BJ (cell line): ENCODE data around the gene STARD10. TPM values are rescaled to one million over a fixed set of nuclear protein-coding genes. Genes with fewer than 3 reads are reported as not detected.

Experiments
- CTCF ChIA-PET: fragments of 350-600 bp; formaldehyde crosslinking; extraction: SDS; loops from one replicate; lab custom pipeline; 2021; ENCODE audit warnings: antibody characterized with exemption, inconsistent platforms; lab: Yijun Ruan, JAX
- POLR2A ChIA-PET: fragments of 300-600 bp; sonication (Branson Sonifier 250); formaldehyde crosslinking; extraction: SDS; loops from one replicate; lab custom pipeline; 2021; ENCODE audit warnings: antibody characterized with exemption; lab: Charles Lee
- DNase-seq: peaks from one replicate; pipeline ENCODE4 v3.0.0-alpha.2; 2011; ENCODE audit warnings: low read depth
- H3K27me3 ChIP-seq: 2 replicates; pipeline ENCODE4 v1.6.0; 2011; ENCODE audit warnings: low read length; ENCODE audit not compliant: control insufficient read depth, insufficient read depth
- H3K36me3 ChIP-seq: 2 replicates; pipeline ENCODE4 v1.5.1; 2011; ENCODE audit warnings: low read length; ENCODE audit not compliant: control insufficient read depth, insufficient read depth
- H3K4me3 ChIP-seq: 2 replicates; pipeline ENCODE4 v1.5.1; 2011; ENCODE audit warnings: low read depth, mild to moderate bottlenecking, control low read depth, low read length
- polyA plus RNA-seq: library from polyadenylated mRNA; depleted of rRNA; stranded (reverse); fragments of >200 nt; gene quantifications from 2 replicates; pipeline ENCODE4 v1.2.3, GENCODE V29; 2011
- TF ChIP-seq, protein P1 (sequence below): IDR thresholded peaks from 2 replicates; pipeline ENCODE4 v1.5.1; 2011; ENCODE audit warnings: low read depth, mild to moderate bottlenecking, control low read depth, inconsistent platforms, low read length, moderate library complexity; ENCODE audit not compliant: insufficient read depth

The STARD10 gene
- polyA plus RNA-seq, 1 experiment, result 37.1 TPM

DNA sequence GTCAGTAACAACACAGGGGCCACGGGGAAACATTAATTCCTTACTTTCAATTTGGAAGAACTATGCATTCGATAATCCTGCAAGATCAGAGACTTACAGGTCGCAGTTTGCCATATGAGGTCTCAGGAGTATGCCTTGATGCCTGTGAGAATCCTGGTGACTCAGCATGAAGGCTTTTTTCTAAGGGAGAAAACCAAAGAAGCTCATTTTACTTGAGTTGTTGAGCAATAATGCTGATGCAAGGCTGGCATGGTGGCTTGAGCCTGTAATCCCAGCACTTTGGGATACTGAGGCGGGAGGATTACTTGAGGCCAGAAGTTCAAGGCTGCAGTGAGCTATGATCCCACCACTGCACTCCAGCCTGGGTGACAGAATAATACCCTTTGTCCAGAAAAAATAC is 46.9 kb upstream of the STARD10 start:
- ChIA-PET POLR2A (no interaction called here), CTCF (interaction anchor here (0.6 to 3.6 kb wide), 13 partner anchors 10 to 490 kb away, joined by 3 to 30 read pairs (median 3); partner anchors contain the start of gene FCHSD2)
- TF ChIP-seq, protein P1, sequence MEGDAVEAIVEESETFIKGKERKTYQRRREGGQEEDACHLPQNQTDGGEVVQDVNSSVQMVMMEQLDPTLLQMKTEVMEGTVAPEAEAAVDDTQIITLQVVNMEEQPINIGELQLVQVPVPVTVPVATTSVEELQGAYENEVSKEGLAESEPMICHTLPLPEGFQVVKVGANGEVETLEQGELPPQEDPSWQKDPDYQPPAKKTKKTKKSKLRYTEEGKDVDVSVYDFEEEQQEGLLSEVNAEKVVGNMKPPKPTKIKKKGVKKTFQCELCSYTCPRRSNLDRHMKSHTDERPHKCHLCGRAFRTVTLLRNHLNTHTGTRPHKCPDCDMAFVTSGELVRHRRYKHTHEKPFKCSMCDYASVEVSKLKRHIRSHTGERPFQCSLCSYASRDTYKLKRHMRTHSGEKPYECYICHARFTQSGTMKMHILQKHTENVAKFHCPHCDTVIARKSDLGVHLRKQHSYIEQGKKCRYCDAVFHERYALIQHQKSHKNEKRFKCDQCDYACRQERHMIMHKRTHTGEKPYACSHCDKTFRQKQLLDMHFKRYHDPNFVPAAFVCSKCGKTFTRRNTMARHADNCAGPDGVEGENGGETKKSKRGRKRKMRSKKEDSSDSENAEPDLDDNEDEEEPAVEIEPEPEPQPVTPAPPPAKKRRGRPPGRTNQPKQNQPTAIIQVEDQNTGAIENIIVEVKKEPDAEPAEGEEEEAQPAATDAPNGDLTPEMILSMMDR, result no peak
- Histone ChIP-seq H3K4me3 (no peak overlapping the region), H3K36me3 (peaks cover 12% of the 10 kb centered on the region), H3K27me3 (no peaks in the 10 kb centered on the region)
- peak; percentile 59 for DNase-seq

DNA sequence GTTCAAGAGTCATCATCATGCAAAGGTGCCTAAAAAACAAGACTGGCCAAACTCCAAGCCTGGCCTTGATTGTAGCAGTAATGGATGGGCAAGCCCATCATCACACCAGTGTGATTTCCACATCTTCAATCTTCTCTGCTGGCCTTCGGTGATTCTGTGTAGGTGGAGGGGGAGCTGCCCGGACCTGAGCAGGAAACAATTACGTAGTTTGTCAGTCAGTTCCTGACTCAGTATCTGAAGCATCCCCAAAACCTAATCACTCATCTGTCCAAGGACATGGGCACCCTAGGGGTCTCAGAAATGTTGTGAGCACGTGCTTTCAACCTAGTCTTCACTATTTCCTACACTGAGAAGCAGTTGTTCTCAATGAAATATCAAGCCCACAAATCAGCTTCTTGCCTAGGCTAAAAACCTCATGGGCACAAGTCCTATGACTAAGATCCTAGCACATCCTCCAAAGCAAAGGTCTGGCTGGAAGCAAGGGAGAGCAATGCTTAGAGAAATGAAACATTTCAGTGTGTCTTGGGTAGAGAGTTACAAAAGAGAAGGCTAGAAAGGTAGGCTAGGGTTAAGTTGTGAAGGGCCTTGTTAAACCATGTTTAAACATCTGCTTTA is 45.0 kb upstream of the STARD10 start:
- Histone ChIP-seq H3K36me3 (peaks cover 12% of the 10 kb centered on the region), H3K27me3 (no peaks in the 10 kb centered on the region), H3K4me3 (no peak overlapping the region)
- CTCF ChIA-PET, result interaction anchor here (0.9 to 3.6 kb wide), 4 partner anchors 8 to 339 kb away, joined by 3 to 30 read pairs (median 6); no protein-coding TSS in a partner anchor
- no peak for DNase-seq
- POLR2A ChIA-PET, result no interaction called here
- TF ChIP-seq, protein P1, result no peak

DNA sequence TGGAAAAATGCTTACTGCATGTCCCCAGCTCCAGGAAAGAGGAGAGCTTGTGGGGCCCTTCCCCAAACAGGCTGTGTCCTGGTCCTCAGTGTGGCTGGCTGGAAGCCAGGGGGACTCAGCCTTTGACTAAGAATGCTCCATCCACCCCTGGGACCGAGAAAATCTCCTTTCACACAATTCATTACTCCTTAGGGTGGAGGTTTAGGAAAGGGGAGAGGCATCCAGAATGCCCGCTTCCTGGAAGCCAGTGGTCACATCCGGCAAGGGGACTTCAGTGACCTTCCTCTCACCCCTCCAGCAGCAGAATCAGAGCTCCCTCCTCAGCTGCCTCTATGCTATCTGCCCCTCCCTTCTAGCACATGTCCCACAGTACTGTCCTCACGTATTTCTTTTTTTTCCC is 42.3 kb upstream of the STARD10 start:
- Histone ChIP-seq H3K27me3 (no peaks in the 10 kb centered on the region), H3K4me3 (no peak overlapping the region), H3K36me3 (peaks cover 10% of the 10 kb centered on the region)
- TF ChIP-seq, protein P1, result no peak
- ChIA-PET CTCF (interaction anchor here (1.4 to 13.3 kb wide), 3 partner anchors 342 to 454 kb away, joined by 3 to 183 read pairs (median 4); no protein-coding TSS in a partner anchor), POLR2A (interaction anchor here (0.6 to 0.7 kb wide), 2 partner anchors 9 to 105 kb away, joined by 4 to 12 read pairs; no protein-coding TSS in a partner anchor)
- no peak for DNase-seq

DNA sequence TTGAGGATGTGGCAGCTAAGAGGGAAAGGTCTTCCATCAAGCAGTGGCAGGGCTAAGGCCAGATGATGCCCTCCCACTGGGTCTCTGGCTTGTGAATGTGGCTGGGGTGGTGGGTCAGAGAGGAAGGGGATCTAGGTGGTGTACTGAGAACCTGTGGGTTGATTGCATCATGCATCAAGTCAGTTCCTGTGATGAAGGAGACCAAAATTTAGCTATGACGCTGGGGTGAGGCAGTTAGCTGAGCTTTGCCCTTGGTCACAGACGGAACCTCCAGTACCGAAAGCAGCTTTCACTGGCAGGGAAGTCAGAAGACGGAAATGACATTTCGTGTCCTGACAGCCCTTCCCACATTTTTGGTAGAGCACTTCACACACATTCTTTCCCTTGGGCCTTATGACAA is 41.1 kb upstream of the STARD10 start:
- TF ChIP-seq, protein P1, result no peak
- CTCF ChIA-PET, result interaction anchor here (1.3 to 13.3 kb wide), 4 partner anchors 12 to 455 kb away, joined by 3 to 183 read pairs (median 4); no protein-coding TSS in a partner anchor
- H3K4me3 ChIP-seq, result no peak overlapping the region
- H3K36me3 ChIP-seq, result peaks cover 11% of the 10 kb centered on the region
- POLR2A ChIA-PET, result no interaction called here
- H3K27me3 ChIP-seq, result no peaks in the 10 kb centered on the region
- DNase-seq, result no peak

DNA sequence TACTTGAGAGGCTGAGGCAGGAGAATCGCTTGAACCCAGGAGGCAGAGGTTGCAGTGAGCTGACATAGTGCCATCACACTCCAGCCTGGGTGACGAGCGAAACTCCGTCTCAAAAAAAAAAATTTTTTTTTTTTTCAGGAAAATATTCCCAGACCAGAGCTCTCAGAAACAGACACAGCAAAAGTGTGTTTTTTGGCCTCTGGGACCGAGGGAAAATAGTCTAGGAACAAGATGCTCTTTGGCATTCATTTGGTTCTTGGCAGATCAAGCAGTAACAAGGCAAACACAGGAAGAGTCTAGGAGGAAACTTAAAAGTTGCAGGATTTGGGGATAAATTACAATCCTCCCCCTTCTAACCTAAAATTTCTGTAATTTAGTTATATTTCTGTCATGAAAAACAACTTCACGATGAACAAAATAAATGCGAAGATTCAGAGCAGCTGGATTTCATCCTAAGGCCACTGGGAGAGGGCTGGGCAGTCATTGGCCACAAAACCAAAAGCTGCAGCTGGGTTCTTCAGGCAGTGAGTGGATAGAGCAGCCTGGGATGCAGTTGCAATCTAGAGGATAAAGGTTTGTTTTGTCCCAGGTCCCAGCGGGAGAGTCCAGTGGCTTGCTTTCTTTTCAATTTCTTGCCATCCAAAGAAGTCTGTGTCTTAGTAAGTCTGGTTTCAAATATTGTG is 40.1 kb upstream of the STARD10 start:
- peaks cover 8% of the 10 kb centered on the region for H3K36me3 ChIP-seq
- TF ChIP-seq, protein P1, result no peak
- no peak for DNase-seq
- POLR2A ChIA-PET, result no interaction called here
- H3K4me3 ChIP-seq, result no peak overlapping the region
- CTCF ChIA-PET, result interaction anchor here (13.3 kb wide), 1 partner anchor 344 kb away, joined by 183 read pairs; no protein-coding TSS in a partner anchor
- no peaks in the 10 kb centered on the region for H3K27me3 ChIP-seq
